GM21447 (cell line): ENCODE results near the gene MYL10.
"Not testable (repeated sequence)": the region's sequence is repeated elsewhere in the genome, so short reads cannot be mapped to it uniquely, and the experiment has no call there.

Source experiments
- ATAC-seq: cut with Tn5 transposase; IDR thresholded peaks from one replicate; pipeline ENCODE4 v1.9.1; 2021; ENCODE audit not compliant: unreplicated experiment

MYL10 gene

DNA sequence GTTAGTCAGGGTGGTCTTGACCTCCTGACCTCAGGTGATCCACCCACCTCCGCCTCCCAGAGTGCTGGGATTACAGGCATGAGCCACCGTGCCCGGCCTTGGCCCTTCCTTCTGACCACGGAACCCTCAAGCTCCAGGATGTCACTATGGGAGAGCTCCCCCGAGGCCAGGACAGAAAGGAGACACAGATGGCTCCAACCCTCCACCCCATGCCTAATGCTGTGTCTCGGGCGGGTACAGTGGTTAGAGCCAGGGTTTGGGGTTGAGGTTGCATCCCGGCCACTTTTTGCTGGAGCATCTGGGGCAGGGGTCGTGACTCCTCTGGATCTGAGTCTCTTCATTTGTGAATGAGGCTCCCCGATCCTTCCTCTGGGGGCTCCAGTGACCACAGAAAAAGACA lies 8.1 kb downstream of the MYL10 start:
- no peak for ATAC-seq

DNA sequence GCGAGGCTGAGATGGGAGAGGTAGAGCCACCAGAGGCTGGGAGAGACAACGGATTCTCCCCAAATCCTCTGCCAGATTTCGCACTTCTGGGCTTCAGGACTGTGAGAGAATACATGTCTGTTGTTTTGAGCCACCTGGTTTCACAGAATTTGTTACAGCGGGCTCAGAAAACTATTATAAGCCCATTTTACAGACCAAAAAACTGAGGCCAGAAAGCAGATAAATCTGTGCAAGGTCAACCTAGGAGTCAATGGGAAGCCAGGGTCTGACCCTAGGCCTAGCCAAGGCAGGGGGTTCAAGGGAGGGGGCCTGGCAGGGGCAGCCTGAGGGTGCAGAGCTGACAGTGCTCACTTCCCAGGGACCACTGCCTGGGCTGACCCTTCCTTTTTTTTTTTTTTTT lies 8.7 kb downstream of the MYL10 start:
- ATAC-seq = no peak

DNA sequence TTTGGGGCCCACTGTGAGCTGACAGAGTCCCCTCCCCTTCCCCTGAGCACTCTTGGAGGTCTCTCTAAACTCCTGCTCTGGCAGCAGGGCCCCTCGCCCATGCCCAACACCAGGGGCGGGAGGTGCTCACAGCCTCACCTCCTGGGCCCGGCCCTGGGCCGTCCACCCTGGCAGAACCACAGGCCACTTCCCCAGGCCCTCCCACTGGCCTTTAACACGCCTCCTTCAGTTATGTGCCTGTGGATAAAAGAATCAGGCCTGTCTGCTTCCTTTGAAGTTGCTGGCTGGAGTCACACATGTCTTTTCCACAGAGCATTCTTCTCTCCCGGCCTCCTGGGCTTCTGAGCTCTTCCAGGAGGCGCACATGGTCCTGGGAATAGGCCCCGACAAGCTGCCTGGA lies 10.2 kb downstream of the MYL10 start:
- ATAC-seq = no peak

DNA sequence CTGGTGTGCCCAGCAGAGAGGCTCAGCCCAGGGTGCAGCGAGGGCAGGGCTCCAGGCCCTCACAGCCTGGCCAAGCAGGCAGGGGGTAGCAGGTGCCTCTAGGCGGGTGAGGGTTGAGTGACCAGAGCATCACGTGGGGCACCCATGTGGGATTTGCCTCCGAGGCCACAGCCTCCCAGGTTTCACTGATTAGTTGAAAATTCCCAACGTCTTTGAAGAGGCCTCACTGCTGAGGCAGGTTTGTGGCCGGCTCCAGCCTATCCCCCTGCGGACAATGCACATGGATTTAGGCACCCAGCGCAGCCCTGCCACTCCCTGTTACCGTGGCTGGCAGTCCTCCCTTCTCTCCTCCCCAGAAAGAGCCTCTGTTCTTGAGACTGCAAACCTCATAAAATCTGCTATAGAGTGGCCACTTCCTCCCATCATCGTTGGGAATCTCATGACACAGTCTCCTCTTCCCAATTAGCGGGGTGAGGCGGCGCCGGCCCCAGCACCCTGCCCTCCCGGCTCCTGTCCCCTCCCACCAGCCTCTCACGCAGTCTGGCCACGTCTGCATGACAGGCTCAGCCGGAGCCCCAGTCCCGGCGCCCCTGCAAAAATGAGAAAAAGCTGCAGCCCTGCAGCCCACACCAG lies 10.8 kb downstream of the MYL10 start:
- ATAC-seq = no peak

DNA sequence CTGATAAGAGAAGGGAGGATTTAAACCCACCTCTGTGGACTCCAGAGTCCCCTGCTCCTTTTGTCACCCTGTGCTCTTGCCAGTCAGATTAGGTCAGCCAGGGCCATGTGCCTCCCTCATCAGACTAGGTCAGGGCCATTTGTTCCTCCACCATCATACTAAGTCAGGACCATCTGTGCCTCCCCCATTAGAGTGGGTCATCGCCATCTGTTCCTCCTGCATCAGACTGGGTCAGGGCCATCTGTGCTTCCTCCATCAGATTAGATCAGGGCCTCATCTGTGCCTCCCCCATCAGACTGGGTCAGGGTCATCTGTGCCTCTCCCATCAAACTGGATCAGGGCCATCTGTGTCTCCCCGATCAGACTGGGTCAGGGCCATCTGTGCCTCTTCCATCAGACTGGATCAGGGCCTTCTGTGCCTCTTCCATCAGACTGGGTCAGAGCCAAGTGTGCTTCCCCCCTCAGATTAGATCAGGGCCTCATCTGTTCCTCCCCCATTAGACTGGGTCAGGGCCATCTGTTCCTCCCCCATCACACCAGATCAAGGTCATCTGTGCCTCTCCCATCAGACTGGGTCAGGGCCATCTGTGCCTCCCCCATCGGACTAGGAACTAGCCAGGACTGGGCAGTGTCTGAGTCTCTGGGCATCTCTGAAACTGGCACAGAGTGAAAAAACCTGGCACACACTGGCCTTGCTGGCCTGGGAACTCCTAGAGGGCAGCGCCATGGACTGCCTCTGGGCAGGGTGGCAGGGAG lies 11.5 kb downstream of the MYL10 start:
- no peak for ATAC-seq

DNA sequence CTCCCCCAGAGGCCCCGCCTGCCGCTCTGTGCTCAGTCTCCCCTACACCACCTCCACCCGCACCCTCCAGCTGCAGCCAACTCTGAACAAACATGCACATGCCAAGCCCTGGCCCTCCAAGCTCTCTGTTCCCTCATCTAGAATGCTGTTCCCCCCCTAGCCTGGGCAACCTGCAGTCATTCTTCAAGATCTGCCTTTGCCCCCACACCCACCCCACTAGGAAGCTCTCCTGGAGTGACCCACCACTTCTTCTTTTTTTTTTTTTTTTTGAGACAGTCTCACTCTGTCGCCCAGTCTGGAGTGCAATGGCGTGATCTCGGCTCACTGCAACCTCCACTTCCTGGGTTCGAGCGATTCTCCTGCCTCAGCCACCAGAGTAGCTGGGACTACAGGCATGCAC lies 13.7 kb downstream of the MYL10 start:
- ATAC-seq = no peak

DNA sequence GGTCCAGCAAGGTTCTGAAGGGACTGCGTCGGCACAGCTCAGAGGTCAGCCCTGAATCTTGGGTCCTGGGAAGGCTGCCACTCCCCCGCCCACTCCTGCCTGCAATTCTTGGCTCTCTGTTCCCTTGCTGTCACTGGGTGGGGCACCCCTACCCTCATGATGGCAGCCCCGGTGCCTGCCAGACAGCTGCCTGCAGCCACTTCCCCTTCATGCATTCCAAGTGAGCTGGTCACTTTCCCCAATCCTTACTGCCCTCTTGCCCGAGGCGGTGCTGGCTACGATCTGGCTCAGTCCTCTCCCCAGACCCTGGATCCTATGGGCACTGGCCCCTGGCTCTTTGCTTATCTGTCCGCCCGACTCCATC lies 14.2 kb downstream of the MYL10 start:
- ATAC-seq = no peak

DNA sequence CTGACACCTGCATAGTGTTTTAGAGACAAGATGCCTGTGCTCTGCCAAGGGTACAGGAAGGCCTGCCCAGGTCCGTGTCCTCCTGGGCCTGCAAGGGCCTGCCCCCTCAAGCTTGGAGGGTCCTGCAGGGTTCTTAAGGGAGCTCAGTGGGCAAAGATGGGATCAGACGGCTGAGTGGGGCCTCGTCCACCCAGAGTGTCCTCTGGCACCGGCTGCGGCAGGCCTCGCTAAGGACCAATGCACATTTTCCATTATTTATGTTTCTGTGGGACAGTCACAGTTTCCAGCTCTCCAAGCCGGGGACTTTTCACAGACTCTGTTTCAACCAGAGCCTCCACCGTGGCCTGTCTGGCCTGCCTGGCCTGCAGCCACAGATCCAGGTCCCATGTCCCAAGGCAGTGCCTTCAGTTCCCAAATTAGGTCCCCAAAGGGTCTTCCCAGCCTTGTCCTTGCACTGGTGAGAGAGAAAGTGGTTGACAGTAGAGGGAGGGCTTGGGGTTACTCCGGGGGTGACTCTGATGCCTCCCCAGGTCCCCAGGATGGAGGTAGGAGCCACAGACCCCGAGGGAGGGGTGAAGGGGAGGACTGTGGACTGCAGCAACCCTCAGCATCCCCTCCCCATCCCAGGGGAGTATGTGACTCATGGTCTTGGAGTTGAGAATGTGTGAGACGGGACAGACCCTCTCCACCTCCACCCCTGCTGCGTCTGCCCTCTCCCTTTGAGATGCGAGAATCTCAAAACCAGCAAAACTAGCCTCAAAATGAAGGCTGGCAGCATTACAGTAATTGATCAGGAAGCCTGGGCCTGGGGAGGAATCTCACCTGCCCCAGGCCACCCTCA lies 14.8 kb downstream of the MYL10 start:
- ATAC-seq = no peak

DNA sequence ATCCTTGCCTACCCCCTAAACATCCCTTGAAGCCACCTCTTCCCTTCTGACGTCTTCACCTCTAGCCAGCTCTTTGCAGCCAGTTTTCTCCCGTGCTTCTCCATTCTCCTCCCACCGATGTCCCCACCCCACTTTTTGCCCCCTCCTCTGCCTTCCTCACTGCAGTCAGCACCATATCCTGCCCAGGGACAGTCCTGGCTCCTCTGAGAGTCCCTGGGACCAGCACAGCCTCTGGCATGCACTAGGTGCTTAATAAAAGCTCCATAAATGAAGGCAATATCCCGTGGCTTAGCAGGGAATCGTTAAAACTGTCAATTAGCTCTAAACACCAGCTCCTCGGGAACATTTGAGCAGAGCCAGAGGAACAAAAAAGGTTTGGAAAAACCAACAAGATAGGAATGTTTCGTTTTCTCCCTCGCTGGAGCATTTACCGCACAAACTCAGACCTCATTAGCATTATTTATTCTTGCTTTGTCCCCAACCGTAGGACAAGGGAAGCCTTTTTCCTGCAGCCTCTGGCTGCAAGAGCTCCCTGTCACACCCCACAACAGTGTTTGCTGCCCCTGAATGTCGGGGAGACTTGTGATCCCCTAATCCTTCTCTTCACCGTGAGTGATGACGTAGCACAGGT lies 16.1 kb downstream of the MYL10 start:
- no peak for ATAC-seq

DNA sequence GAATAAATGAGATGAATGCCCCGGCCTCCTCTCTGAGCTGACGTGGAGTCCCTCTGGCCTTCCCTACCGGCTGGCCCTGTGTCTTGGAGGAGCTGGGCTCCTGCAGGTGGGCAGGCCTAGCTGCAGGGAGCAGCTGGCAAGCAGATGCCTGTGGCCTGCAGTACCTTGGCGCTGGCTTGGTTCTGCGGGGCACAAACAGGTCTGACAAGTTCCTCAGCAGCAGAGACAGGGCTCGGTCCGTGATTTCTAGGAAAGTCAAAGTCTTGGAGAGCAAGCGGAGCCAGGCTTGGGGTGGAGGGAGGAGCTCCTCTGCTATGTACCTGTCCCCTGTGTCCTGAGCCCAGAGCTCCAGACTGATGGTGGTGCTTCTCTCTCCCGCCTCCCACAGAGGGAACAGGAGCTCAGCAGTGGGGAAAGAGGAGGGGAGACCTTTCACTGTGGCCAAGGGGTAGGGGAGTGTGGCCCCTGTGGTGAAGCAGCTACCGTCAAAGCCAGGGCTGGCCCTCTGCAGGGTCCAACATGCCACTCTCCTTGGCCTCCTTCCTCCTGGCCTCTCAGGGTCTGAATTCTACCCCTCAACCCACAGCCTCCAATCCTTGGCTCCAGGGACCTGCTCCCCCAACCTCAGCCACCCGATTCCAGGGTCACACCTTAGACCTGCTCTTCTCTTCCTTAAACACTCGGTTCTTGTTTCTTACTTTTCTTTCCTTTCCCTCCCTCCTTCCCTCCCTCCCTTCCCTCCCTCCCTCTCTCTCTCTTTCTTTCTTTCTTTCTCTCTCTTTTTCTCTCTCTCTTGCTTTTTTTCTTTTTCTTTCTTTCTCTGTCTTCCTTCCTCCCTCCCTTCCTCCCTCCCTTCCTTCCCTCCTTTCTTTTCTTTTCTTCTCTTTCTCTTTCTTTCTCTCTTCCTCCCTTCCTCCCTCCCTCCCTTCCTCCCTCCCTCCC lies 20.1 kb downstream of the MYL10 start:
- no peak for ATAC-seq

DNA sequence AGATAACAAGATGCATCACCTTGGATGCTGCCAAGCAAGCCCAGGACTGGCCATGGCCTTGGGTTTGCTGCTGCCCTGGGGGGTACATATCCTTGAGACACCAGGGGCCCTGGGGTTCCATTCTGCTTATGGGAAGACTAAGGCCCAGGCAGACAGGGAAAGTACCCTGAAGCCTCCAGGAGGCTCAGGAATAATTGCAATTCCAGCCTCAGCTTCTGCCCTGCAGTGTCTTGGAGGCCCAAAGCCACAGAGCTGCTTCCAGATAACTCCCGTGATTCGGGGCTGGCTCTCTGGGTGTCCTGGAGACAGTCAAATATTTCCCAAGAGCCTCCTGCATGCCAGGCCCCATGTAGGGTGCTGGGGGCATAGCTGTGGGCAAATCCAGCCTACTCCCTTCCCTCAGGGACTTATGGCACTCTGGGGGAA lies 22.6 kb downstream of the MYL10 start:
- no peak for ATAC-seq

DNA sequence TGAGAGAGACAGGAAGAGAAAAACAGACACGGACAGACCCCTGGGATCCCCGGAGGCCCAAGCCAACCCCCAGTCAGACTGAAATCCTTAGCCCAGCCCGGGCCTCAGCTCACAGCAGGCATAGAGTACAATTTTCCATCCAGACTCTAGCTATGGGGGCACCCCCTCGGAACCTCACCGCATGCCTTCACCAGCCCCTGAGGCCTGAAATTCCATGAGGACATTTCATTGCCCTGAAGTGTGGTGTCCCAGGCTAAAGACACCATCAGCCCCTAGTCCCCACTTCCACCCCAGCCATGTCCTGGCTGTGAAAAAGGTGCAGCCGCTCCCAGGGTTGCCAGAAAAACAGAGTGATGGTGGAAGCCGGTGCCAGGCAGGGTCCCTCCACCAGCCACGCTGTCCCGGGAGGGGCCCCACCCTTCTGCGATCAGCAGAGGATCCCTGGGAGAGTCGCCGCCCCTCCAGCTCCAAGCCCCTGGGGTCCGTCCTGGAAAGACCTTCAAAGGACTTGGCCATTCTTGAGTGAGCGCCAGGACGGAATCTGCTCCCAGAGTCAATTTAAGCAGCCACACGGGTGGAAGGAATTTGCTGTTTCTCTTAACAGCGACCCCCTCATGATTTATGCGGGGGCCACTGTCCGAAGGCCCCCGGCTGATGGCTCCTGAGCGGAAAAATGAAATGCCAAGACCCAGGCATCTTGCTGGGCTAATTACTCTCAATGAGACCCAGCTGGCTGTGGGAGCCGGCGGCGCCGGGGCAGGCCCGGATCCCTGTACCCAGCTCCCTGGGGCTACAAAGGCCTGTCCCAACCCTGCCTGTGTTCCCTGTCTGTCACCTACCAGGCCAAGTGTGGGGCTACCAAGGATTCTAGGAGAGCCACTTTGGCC lies 23.2 kb downstream of the MYL10 start:
- ATAC-seq = no peak

DNA sequence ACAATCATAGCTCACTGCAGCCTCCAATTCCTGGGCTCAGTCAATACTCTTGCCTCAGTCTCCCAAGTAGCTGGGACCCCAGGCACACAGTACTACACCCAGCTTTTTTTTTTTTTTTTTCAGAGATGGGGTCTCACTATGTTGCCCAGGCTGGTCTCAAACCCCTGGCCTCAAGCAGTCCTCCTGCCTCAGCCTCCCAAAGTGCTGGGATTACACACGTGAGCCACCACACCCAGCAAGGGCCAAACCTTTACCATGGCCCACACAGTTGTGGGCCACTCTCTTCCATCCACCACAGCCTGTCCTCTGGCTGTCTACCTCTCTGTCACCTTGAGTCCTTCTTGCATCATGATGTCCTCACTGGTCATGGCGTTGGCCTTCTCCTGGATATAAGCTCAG lies 24.2 kb downstream of the MYL10 start:
- not testable (repeated sequence) for ATAC-seq

DNA sequence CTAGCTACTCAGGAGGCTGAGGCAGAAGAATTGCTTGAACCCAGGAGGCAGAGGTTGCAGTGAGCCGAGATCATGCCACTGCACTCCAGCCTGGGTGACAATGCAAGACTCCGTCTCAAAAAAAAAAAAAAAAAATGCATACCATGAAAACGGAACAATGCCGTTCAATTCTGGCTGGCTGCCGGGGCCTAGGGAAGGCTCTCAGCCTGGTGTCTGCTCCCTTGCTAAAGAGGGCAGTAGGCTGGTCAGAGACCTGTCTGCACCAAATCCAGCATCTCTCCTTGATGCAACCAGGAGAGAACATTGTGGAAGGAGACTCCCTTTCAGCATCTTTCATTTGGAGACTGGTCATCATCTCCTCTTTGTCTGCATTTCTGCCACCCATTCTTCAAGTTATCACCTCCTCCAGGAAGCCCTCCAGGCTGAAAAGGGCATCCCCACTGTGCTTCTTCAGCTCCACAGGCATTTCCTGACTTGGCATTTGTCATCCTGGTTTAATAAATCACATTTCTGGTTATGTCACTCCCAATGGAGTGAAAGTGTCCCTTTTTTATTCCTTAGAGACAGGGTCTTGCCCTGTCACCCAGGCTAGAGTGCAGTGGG lies 24.7 kb downstream of the MYL10 start:
- ATAC-seq = no peak

DNA sequence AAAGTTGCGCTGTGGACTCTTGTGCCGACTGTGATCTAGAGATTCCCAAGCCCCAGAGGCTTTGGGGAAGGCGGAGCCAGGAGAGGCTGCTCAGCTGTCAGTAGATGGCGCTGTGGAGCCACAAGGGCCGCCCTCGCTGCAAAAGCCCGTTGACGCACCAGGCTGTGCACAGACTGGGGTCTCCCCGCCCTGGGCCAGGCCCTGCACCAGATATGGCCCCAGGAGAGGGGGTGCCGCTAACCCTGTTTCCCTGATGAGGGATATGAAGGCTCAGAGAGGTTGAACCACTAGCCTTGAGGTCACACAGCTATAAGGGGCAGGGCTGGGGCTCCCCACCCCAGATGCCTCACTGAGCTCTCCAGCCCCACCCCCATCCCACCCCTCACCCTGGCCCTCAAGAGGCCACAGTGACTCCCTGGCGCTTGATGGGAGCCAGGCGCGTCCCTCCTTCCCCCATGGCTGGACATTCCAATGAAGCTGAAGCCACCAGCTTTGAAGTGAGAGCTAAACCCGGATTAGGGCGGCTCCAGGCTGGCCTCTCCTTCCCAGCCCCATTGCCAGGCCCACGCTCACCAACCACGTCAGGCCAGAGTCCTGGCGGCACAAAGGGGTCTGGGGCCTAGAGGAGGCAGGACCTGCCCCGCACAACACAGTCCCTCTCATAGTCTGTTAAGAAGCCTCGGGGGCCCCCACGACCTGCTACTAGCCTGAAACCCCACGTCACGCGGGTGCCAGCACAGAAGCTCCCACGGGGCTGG lies 26.4 kb downstream of the MYL10 start:
- no peak for ATAC-seq

DNA sequence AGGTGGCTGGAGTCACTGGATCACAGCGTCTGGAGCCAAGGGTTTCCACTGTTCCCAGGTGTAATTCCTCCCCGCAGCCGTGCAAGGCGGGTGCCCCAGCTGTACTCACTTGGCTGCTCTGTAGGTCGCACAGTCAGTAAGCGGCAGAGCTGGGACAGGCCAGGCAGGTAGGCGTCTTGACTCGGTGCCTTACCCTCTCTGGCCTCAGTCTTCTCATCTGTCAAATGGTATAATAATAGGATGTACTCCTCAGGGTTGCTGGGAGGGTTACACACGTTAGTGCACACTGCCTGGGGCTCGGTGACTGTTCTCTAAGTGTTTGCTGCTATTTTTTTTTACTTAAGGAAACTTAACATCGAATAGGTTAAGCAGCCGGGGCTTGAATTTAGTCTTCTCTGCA lies 27.0 kb downstream of the MYL10 start:
- no peak for ATAC-seq

DNA sequence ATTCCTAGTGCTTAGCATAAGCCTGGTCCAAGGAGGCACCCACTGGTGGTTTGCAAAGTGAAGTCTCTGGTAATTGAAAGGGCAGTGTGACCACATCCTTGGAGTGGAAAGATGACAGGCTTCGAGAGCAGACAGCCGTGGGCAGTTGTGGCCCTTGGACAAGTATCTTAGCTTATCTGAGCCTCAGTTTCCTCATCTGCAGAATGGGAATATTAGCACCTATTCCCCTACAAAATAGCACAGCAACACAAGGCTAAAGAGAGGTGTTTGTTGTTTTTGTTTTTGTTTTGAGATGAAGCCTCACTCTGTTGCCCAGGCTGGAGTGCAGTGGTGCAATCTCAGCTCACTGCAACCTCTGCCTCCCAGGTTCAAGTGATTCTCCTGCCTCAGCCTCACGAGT lies 29.3 kb downstream of the MYL10 start:
- ATAC-seq = no peak

DNA sequence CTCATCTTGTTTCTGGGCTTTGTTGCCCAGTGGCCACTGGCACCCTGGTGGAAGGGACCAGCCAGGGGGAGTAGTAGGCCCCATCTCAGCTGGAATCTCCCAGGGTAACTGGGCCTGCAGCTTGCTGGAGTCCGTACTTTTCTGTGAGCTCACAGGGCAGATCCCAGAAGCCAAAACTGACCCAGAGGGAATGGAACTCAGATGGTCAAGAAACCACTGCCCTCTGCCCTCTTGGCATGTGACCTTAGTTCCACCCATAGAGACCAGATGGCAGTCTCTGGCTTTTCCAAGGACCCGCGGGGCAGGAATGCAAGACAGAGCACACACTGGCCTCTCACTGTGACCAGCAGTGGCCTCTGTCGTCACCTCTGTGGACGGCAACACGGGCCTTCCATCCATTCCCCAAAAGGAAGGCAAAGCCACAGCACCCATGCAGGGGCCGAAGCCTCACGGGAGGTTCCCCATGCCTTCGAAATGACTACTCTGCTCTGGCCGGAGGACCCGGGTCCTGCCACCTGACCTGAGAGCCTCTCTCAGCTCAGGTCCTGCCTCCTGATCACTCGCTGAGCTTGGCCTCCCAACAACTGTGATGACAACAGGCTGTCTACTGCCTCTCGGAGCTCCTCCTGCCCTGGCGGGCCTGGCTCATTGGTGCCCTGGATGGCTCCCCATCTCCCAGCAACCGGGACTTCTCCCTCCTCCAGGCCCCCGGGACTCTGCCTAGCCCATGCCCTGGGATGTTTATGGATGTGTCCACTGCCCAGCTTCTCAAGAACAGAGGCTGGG lies 29.9 kb downstream of the MYL10 start:
- no peak for ATAC-seq
